HG02623 (cell line): Measurements from ENCODE around the gene GLOD4.
"Not testable (repeated sequence)": the region's sequence is repeated elsewhere in the genome, so short reads cannot be mapped to it uniquely, and the experiment has no call there.

Source experiments
- ATAC-seq: cut with Tn5 transposase; IDR thresholded peaks from one replicate; pipeline ENCODE4 v1.9.1; 2021; ENCODE audit warnings: moderate library complexity; ENCODE audit not compliant: unreplicated experiment

GLOD4 gene

DNA sequence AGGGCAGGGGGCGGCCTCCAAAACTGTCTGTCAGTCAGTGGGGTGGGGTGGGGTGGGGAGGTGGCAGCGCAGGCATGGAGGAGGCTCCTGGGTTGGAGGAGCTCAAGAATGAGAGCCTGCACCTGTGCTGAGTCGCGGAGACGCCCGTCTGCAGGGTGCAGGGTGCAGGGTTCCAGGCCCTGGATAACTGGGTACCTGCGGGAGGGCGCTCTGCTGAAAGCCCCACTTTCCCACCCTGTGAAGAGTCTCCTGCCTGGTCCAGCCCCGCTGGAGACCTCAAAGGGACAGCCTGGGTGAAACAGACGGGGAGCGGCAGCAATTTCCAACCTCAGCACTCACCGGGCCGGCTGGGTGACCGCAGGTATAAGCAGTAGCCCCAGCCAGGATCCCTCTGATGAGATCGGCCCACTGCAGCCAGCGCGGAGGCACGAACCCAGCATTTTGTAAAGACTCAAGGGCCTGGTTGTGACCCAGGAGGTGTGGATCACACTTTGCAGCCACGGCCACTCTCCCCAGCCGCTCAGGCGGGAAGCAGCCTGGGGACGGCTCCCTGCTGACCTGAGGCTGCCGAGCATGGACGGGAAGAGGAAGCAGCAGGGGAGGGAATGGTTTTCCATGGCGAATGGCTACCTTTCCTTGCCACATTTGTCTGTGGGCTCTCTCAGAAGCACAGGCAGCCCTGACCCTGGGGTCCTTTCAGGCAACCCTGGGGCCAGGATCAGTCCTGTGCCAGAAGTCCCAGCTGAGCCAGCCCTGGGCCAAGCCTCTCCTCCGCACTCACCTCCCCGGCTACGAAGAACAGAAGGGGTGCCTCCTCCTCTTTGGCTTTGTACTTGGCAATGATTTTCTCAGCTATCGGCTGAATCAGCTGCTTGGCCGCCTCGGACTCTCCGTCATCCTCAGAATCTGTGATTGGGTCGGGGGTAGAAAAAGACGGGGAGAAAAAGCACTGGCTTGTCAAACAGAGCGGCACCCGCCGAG lies 21.1 kb upstream of the GLOD4 start:
- no peak for ATAC-seq

DNA sequence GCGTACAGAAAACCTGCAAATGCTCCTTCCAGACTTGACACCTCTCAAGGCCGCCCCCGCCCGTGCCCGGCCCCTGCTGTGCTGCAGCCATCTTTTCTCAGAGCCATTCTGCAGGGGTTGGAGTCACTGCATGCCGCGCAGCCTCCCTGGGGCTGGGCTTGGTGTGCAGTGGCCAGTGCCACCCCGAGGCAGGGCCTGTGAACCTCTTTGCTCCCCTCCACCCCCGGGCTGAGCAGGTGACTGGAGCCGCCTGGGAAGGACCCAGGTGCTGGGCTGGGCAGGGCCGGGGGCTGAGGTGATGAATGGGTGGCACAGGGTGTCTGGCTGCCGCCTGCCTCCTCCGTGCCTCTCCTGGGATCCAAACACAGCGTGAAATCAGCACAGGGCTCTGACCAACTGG lies 20.4 kb upstream of the GLOD4 start:
- ATAC-seq: no peak

DNA sequence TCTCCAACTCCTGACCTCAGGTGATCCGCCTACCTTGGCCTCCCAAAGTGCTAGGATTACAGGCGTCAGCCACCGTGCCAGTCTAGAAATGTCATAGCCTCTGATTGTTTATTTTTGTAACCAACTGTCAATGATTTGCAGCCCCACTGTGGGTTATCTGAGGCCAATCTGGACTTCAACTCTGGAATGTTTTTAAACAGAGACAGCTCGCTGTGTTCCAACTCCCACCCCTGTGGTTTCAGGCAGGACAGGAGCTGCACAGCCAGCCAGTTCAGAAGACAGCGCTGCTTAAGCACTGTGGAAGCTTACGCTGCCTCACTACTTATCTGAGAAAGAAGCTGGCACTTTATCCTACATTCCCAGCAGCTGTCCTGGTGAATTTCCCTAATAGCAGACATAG lies 19.6 kb upstream of the GLOD4 start:
- ATAC-seq: no peak

DNA sequence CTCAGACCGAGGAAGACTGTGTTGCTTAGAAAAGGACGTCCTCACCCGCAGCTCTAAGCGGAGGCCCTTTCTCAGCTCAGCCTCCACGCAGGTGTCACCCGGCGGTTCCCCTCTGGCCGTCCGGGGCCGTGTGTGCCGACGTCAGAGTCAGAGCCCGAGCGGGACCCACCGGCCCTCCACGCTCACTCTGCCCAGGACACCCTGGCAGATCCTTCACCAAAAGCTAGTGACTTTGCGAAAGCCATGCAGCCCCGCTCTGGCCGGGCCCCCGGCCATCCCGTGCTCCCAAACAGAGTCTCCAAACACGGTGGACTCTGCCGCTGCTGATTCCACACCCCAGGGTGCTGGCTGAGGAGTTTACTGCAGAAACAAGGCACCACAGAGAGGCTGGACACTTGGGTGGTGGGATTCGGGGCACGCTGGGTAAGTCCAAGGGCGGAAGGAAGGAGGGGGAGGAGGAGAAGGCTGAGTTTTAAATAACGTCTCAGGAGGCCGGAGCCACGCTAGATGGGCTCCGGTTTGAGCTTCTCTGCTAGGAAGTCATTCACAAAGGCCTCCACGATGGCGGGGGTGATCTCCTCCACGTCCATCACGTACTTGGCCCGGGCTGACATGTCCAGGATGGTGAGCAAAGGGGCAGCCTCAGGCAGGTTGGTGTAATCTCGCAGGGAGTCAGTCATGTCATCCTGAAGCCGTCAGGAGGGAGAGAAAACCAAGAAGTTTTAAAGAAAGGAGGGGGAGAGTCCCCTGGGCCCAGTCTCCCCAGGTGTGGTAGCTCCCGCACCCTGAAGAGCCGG lies 18.6 kb upstream of the GLOD4 start:
- ATAC-seq: no peak

DNA sequence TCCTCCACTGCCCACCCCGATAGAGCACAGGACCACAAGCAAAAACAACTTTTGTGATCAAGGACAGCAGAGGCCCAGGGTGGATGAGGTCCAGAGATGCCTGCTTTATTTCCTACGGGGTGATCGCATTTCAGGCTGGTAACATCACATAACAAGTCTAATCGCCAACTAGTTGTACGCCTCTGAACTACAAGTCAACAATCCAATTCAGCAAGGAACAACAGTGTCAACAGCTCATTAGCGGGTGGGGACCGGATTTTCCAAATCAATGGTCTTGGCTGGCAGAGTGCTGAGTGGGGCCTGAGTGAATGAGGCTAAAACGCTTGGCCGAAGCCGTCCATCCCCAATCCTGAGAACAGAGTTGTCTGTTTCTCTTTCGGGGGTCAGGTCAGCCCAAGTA lies 17.2 kb upstream of the GLOD4 start:
- ATAC-seq: no peak

- no peak for ATAC-seq
These were observed 16.2 kb upstream of the GLOD4 start for GRCh38 chr17:798246-798645.

DNA sequence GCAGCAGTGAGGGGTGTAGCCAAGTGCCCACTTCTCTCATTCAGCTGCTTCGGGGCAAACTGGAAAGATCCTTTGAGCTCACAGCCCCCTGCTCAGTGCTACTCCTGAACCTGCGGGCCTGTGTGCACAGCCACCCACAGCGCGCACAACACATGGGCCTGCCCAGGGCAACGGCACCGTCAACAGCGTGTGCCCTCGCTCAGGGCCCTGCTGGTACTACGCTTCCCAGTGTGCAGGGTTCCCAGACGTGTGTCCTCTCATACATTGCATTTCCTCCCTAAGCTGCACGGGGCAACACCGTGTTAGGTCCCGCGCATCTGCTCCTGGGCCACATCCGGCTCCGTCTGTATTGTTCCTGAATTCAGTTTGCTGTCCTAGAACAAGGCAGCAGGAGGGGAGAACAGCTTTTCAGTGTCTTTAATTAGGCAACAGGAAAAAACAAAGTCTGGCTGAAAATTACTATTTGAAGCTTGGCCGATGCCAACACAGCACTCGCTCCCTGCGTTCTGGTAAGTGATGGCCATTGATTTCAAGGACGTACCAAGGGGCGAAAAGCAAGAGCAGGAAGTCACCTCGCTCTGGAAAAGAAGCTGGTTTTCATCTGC lies 15.3 kb upstream of the GLOD4 start:
- ATAC-seq: no peak

GRCh38 chr17:796609-797008 lies 14.5 kb upstream of the GLOD4 start:
- ATAC-seq: no peak

- ATAC-seq: no peak
These were observed 13.6 kb upstream of the GLOD4 start for GRCh38 chr17:795721-796120.

DNA sequence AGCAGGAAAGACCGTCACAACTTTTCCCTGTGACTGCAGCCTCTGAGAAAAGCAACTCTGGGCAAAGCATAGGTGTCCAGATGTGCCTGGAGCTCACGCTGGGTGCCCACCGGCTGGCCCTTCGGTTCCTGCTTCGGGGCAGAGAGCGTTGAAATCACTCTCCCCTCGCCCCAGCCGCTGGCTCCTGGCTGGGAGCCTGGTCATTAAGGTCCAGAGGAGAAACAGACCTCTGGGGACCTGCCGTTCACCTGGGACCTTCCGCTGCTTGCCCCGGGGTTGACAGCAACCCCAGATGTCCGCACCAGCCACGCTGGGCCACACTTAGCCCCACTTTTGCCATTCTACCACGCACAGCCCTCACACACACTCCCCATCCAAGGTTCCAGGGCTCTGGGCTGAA lies 13.2 kb upstream of the GLOD4 start:
- no peak for ATAC-seq

GRCh38 chr17:794876-795275 lies 12.8 kb upstream of the GLOD4 start:
- ATAC-seq: no peak

GRCh38 chr17:792277-792676 lies 10.2 kb upstream of the GLOD4 start:
- no peak for ATAC-seq

DNA sequence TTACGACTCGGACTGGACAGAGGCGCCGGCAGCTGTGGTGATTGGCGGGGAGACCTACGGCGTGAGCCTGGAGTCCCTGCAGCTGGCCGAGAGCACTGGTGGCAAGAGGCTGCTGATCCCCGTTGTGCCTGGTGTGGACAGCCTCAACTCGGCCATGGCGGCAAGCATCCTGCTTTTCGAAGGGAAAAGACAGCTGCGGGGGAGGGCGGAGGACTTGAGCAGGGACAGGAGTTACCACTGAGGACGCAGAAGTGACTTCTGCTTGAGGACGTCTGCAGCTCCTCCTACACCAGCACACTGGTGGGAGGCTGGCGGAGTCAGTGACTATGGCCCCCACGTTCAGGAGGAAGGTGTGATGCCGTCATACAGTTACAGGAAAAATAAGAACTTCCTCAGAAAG lies 9.7 kb upstream of the GLOD4 start:
- no peak for ATAC-seq

DNA sequence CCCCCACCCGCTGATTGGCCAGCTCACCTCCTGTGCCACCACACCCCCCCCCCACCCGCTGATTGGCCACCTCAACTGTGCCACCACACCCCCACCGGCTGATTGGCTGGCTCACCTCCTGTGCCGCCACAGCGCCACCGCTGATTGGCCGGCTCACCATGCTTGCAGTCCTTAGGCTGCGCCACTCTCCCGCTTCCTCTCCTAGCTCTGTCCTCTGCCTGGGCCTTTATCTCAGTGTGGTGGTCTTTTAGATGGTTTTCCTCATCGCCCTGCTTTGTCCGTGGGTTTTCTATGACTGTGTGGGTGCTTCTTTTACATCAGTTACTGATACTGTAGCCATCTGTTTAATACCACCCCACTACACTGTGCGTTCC lies 8.8 kb upstream of the GLOD4 start:
- ATAC-seq: not testable (repeated sequence)

GRCh38 chr17:789931-790873 lies 8.1 kb upstream of the GLOD4 start:
- not testable (repeated sequence) for ATAC-seq

- ATAC-seq: no peak
These were observed 7.2 kb upstream of the GLOD4 start for GRCh38 chr17:789160-789840.

GRCh38 chr17:788551-788950 lies 6.5 kb upstream of the GLOD4 start:
- no peak for ATAC-seq

GRCh38 chr17:787641-788221 lies 5.7 kb upstream of the GLOD4 start:
- ATAC-seq: no peak

DNA sequence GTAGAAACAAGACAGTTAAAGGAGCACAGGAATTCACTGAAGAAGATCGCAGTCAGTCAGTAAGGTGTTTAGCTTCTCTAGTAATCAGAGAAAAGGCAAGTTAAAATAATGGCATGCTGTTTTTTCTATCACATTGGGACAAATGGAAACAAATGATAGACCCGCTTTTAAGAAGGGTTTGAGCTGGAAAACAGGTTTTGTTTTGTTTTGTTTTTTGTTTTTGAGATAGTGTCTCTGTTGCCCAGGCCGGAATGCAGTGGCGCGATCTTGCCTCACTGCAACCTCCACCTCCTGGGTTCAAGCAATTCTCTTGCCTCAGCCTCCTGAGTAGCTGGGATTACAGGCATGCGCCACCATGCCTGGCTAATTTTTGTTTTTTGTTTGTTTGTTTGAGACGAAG lies 3.8 kb upstream of the GLOD4 start:
- ATAC-seq: not testable (repeated sequence)

DNA sequence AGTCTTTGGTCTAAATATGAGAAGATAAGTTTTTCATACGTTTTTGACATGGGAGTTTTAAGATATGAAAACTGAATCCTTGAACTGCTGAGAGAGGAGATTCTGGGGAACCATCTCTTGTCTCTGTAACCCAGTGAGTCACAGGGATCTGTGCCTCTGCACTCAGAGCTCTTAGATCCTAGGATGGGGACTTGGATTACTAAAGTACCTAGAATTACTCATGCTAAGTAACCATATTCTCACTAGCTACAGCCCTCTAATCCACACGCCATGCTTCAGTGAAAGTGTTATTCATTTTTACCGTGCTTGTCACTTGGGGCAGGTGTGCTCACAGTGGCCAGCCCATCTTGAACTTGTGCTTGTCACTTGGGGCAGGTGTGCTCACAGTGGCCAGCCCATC lies 2.1 kb upstream of the GLOD4 start:
- no peak for ATAC-seq
